Liver (tissue), 3 donors: ENCODE measurements around the gene SPTSSA.

Experiments used
- SP1 ChIP-seq: IDR thresholded peaks from 2 replicates; pipeline ENCODE4 v1.6.1; 2018; ENCODE audit warnings: antibody characterized with exemption, mild to moderate bottlenecking
- TAF1 ChIP-seq: conservative IDR thresholded peaks from 2 replicates; pipeline ENCODE4 v1.6.1; 2016; ENCODE audit warnings: antibody characterized with exemption, mild to moderate bottlenecking
- TF ChIP-seq, protein P1 (sequence below): fragments of 150-350 bp; IDR thresholded peaks from 2 replicates; pipeline ENCODE4 v1.5.1; 2017; ENCODE audit warnings: improper control_type of control experiment, low read depth, low read length; ENCODE audit not compliant: missing input control
- donor health status: healthy.
- donor health status: healthy.

DNA sequence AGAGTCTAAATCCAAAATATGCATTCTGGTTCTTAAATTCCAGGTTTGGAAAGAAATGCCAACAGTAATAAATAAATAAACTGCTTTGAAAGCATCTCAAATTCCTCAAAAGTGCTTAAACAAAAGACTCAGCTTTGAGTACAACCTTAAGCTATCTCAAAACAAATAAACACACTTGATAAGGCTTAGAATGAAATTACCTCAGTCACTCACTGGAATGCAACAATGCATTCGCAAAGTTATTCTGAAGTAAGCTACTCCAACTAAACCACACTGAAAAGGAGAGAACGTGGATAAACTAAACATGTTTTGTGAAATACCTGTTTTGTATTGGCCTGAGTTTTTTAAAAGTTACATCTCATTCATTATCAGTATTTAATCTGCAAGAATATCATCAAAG lies 1.2 kb downstream of the SPTSSA start:
- TF ChIP-seq, protein P1, sequence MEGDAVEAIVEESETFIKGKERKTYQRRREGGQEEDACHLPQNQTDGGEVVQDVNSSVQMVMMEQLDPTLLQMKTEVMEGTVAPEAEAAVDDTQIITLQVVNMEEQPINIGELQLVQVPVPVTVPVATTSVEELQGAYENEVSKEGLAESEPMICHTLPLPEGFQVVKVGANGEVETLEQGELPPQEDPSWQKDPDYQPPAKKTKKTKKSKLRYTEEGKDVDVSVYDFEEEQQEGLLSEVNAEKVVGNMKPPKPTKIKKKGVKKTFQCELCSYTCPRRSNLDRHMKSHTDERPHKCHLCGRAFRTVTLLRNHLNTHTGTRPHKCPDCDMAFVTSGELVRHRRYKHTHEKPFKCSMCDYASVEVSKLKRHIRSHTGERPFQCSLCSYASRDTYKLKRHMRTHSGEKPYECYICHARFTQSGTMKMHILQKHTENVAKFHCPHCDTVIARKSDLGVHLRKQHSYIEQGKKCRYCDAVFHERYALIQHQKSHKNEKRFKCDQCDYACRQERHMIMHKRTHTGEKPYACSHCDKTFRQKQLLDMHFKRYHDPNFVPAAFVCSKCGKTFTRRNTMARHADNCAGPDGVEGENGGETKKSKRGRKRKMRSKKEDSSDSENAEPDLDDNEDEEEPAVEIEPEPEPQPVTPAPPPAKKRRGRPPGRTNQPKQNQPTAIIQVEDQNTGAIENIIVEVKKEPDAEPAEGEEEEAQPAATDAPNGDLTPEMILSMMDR, result no peak
- TF ChIP-seq TAF1 (no peak), SP1 (no peak)
